Tibial artery (tissue), 4 donors: ENCODE data around the gene MRPL14.
"Not testable (repeated sequence)": the region's sequence is repeated elsewhere in the genome, so short reads cannot be mapped to it uniquely, and the experiment has no call there.

Experiments
- DNase-seq, 2 donors: peaks; one replicate each; pipeline ENCODE4 v3.0.0-alpha.2; 2019
- H3K27ac ChIP-seq, 2 donors: fragments of 200-600 bp; sonication (generic) in 1 of 2; 1 replicate in 1 of 2; 2 replicates in 1 of 2; pipeline ENCODE4 v1.5.1; 2018 to 2019; ENCODE audit warnings: mild to moderate bottlenecking in 1 of 2
- H3K27me3 ChIP-seq, 2 donors: fragments of 200-600 bp; sonication (generic) in 1 of 2; one replicate each; pipeline versions ENCODE4 v1.5.1 to v1.6.0; 2016 to 2019
- H3K36me3 ChIP-seq, 3 donors: fragments of 200-600 bp; sonication (generic) in 2 of 3; one replicate each; pipeline ENCODE4 v1.5.1; 2016 to 2019; ENCODE audit warnings: mild to moderate bottlenecking in 2 of 3
- H3K4me1 ChIP-seq, 4 donors: fragments of 200-600 bp; sonication (generic) in 2 of 4; 1 replicate in 3 of 4; 2 replicates in 1 of 4; pipeline ENCODE4 v1.5.1; 2016 to 2019
- H3K4me3 ChIP-seq, 2 donors: fragments of 200-600 bp; sonication (generic) in 1 of 2; 1 replicate in 1 of 2; 2 replicates in 1 of 2; pipeline ENCODE4 v1.5.1; 2018 to 2019; ENCODE audit warnings: mild to moderate bottlenecking in 2 of 2
- H3K9me3 ChIP-seq, 3 donors: fragments of 200-600 bp; sonication (generic) in 1 of 3; one replicate each; pipeline ENCODE4 v1.5.1; 2016 to 2019
- CTCF ChIP-seq, 2 experiments: fragments of 200-600 bp in 1 of 2; fragments of 450-650 bp in 1 of 2; IDR thresholded peaks; one replicate each; pipeline ENCODE4 v1.5.1; 2017 to 2019; ENCODE audit warnings: antibody characterized with exemption in 2 of 2, mild to moderate bottlenecking in 1 of 2, moderate library complexity in 1 of 2
- intact Hi-C: fragments of 100-400 bp; cut with DNase I; formaldehyde crosslinking; loops from one replicate; pipeline ENCODE4 v1.15.0; 2023; ENCODE audit warnings: low total_unique reads

The MRPL14 gene

GRCh38 chr6:44149369-44150012, 22.2 kb upstream of the MRPL14 start:
- Histone ChIP-seq H3K36me3 (peaks cover 29 to 81% (median 47%) of the 10 kb centered on the region in 3 donors), H3K4me3 (no peak overlapping the region), H3K27ac (no peak overlapping the region), H3K4me1 (peaks cover 0 to 6% (median 5%) of the 10 kb centered on the region in 4 donors), H3K27me3 (no peaks in the 10 kb centered on the region), H3K9me3 (no peaks in the 10 kb centered on the region)
- no peak for TF ChIP-seq CTCF (IDR thresholded peaks at IDR 0.05)
- intact Hi-C loops = no loop called here
- no peak for DNase-seq

DNA sequence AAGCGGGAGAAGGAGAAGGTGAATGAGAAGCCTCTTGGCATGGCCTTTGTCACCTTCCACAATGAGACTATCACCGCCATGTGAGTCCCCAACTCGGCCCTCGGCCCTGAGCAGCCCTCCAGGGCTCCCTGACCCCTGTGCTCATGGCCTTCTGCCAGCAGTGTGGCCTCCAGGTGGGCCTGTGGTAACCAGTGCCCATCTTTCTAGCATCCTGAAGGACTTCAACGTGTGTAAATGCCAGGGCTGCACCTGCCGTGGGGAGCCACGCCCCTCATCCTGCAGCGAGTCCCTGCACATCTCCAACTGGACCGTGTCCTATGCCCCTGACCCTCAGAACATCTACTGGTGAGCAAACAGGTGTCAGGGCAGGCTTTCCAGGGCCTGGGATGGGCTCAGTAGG, 21.1 kb upstream of the MRPL14 start:
- no peak for TF ChIP-seq CTCF (IDR thresholded peaks at IDR 0.05)
- DNase-seq = no peak
- no peak overlapping the region for H3K27ac ChIP-seq
- no peaks in the 10 kb centered on the region for H3K27me3 ChIP-seq
- peaks cover 37 to 81% (median 58%) of the 10 kb centered on the region in 3 donors for H3K36me3 ChIP-seq
- H3K4me1 ChIP-seq = peaks cover 0 to 6% (median 5%) of the 10 kb centered on the region in 4 donors
- intact Hi-C loops = no loop called here
- no peaks in the 10 kb centered on the region for H3K9me3 ChIP-seq
- no peak overlapping the region for H3K4me3 ChIP-seq

DNA sequence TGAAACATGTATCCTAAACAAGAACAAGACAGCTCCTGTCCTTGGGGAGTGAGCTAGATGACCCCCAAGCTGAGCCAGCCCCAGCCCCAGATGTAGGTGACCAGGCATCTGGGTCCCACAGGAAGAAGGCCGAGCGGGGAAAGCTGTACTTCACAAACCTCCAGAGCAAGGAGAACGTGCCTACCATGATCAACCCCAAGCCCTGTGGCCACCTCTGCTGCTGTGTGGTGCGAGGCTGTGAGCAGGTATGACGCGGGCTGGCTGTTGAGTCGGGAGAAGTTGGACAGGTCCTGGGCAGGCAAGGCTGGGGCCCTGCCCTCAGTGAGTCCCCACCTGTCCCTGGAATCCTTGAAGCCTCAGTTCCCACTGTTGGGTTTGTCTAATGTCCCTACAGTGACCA, 20.0 kb upstream of the MRPL14 start:
- intact Hi-C loops = no loop called here

DNA sequence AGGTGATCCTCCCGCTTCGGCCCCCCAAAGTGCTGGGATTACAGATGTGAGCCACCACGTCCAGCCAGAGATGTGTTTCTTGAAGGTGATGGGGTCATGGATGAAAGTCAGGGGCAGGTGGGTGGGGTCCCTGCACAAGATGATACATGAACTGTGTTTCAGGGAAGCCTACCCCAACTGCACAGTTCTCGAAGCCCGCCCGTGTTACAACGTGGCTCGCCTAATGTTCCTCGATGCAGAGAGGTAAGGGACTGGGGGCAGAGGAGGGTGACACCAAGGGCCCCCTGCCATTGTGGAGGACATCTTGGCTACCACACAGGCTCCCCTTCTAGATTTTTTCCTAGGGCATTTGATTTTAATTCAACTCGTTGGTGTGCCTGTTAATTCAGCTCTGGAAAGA, 19.4 kb upstream of the MRPL14 start:
- H3K36me3 ChIP-seq = peaks cover 43 to 85% (median 59%) of the 10 kb centered on the region in 3 donors
- intact Hi-C loops = no loop called here
- no peaks in the 10 kb centered on the region for H3K9me3 ChIP-seq
- H3K4me1 ChIP-seq = peaks cover 0 to 3% (median 2%) of the 10 kb centered on the region in 4 donors
- no peak overlapping the region for H3K4me3 ChIP-seq
- TF ChIP-seq CTCF (IDR thresholded peaks at IDR 0.05) = no peak
- no peak for DNase-seq
- no peaks in the 10 kb centered on the region for H3K27me3 ChIP-seq
- no peak overlapping the region for H3K27ac ChIP-seq

More for the DNA sequence above, 20.0 kb upstream of the MRPL14 start:
- no peaks in the 10 kb centered on the region for H3K9me3 ChIP-seq
- H3K36me3 ChIP-seq = peaks cover 43 to 80% (median 58%) of the 10 kb centered on the region in 3 donors
- no peak for DNase-seq
- peaks cover 0 to 6% (median 5%) of the 10 kb centered on the region in 4 donors for H3K4me1 ChIP-seq
- H3K27ac ChIP-seq = no peak overlapping the region
- TF ChIP-seq CTCF (IDR thresholded peaks at IDR 0.05) = no peak
- no peaks in the 10 kb centered on the region for H3K27me3 ChIP-seq
- H3K4me3 ChIP-seq = no peak overlapping the region

- no peak for DNase-seq
- Histone ChIP-seq H3K4me1 (no peaks in the 10 kb centered on the region), H3K36me3 (peaks cover 48 to 94% (median 68%) of the 10 kb centered on the region in 3 donors), H3K27ac (no peak overlapping the region), H3K4me3 (no peak overlapping the region), H3K9me3 (no peaks in the 10 kb centered on the region), H3K27me3 (no peaks in the 10 kb centered on the region)
- no peak for TF ChIP-seq CTCF (IDR thresholded peaks at IDR 0.05)
- intact Hi-C loops = no loop called here
Observed at GRCh38 chr6:44145839-44146238, 18.6 kb upstream of the MRPL14 start.

- H3K36me3 ChIP-seq = peaks cover 54 to 96% (median 75%) of the 10 kb centered on the region in 3 donors
- H3K9me3 ChIP-seq, H3K27me3 ChIP-seq, intact Hi-C loops, H3K27ac ChIP-seq, DNase-seq, H3K4me3 ChIP-seq, H3K4me1 ChIP-seq: not testable (repeated sequence)
Observed at GRCh38 chr6:44144536-44144935, 17.3 kb upstream of the MRPL14 start.
